ENCODE data around the gene F10.

F10 gene

GRCh38 chr13:113176822-113177221, 54.2 kb downstream of the F10 start:
- Histone ChIP-seq H3K36me3 (ENCODE audit: insufficient read depth, low read length) (peaks cover 16% of the 10 kb centered on the region), H3K9me3 (ENCODE audit: control insufficient read depth, insufficient read depth, low read length) (no peaks in the 10 kb centered on the region), H3K4me1 (ENCODE audit: insufficient read depth, low read length) (peaks cover 14% of the 10 kb centered on the region), H3K9ac (ENCODE audit: low read depth, low read length) (no peak overlapping the region)

GRCh38 chr13:113178070-113178895, 55.7 kb downstream of the F10 start:
- peaks cover 18% of the 10 kb centered on the region for H3K36me3 ChIP-seq (ENCODE audit: insufficient read depth, low read length)
- peaks cover 14% of the 10 kb centered on the region for H3K4me1 ChIP-seq (ENCODE audit: insufficient read depth, low read length)
- no peaks in the 10 kb centered on the region for H3K9me3 ChIP-seq (ENCODE audit: control insufficient read depth, insufficient read depth, low read length)
- no peak overlapping the region for H3K9ac ChIP-seq (ENCODE audit: low read depth, low read length)

GRCh38 chr13:113178896-113179167, 56.2 kb downstream of the F10 start:
- H3K9ac ChIP-seq (ENCODE audit: low read depth, low read length), result no peak overlapping the region
- peaks cover 14% of the 10 kb centered on the region for H3K4me1 ChIP-seq (ENCODE audit: insufficient read depth, low read length)
- H3K9me3 ChIP-seq (ENCODE audit: control insufficient read depth, insufficient read depth, low read length), result no peaks in the 10 kb centered on the region
- H3K36me3 ChIP-seq (ENCODE audit: insufficient read depth, low read length), result peaks cover 20% of the 10 kb centered on the region

- Histone ChIP-seq H3K9ac (ENCODE audit: low read depth, low read length) (no peak overlapping the region), H3K9me3 (ENCODE audit: control insufficient read depth, insufficient read depth, low read length) (no peaks in the 10 kb centered on the region), H3K36me3 (ENCODE audit: insufficient read depth, low read length) (peaks cover 24% of the 10 kb centered on the region), H3K4me1 (ENCODE audit: insufficient read depth, low read length) (peaks cover 14% of the 10 kb centered on the region)
Measured at GRCh38 chr13:113179374-113180230, 57.0 kb downstream of the F10 start.

- Histone ChIP-seq H3K9ac (ENCODE audit: low read depth, low read length) (no peak overlapping the region), H3K9me3 (ENCODE audit: control insufficient read depth, insufficient read depth, low read length) (no peaks in the 10 kb centered on the region), H3K4me1 (ENCODE audit: insufficient read depth, low read length) (peaks cover 14% of the 10 kb centered on the region), H3K36me3 (ENCODE audit: insufficient read depth, low read length) (peaks cover 31% of the 10 kb centered on the region)
Measured at GRCh38 chr13:113182046-113182445, 59.4 kb downstream of the F10 start.

- H3K9me3 ChIP-seq (ENCODE audit: control insufficient read depth, insufficient read depth, low read length), result no peaks in the 10 kb centered on the region
- peaks cover 11% of the 10 kb centered on the region; the same call in 1 of the 2 replicates for H3K4me1 ChIP-seq (ENCODE audit: insufficient read depth, low read length)
- H3K9ac ChIP-seq (ENCODE audit: low read depth, low read length), result no peak overlapping the region
- peaks cover 29% of the 10 kb centered on the region for H3K36me3 ChIP-seq (ENCODE audit: insufficient read depth, low read length)
Measured at GRCh38 chr13:113183450-113184129, 61.0 kb downstream of the F10 start.

GRCh38 chr13:113184568-113185440, 62.2 kb downstream of the F10 start:
- Histone ChIP-seq H3K9ac (ENCODE audit: low read depth, low read length) (no peak overlapping the region), H3K4me1 (ENCODE audit: insufficient read depth, low read length) (peaks cover 3% of the 10 kb centered on the region; the same call in 1 of the 2 replicates), H3K9me3 (ENCODE audit: control insufficient read depth, insufficient read depth, low read length) (no peaks in the 10 kb centered on the region), H3K36me3 (ENCODE audit: insufficient read depth, low read length) (peaks cover 29% of the 10 kb centered on the region)

GRCh38 chr13:113186061-113186900, 63.7 kb downstream of the F10 start:
- Histone ChIP-seq H3K9ac (ENCODE audit: low read depth, low read length) (no peak overlapping the region), H3K36me3 (ENCODE audit: insufficient read depth, low read length) (peaks cover 22% of the 10 kb centered on the region; the same call in 1 of the 2 replicates), H3K9me3 (ENCODE audit: control insufficient read depth, insufficient read depth, low read length) (no peaks in the 10 kb centered on the region), H3K4me1 (ENCODE audit: insufficient read depth, low read length) (no peaks in the 10 kb centered on the region)

GRCh38 chr13:113187263-113187669, 64.7 kb downstream of the F10 start:
- Histone ChIP-seq H3K9me3 (ENCODE audit: control insufficient read depth, insufficient read depth, low read length) (no peaks in the 10 kb centered on the region), H3K36me3 (ENCODE audit: insufficient read depth, low read length) (peaks cover 22% of the 10 kb centered on the region; the same call in 1 of the 2 replicates), H3K4me1 (ENCODE audit: insufficient read depth, low read length) (no peaks in the 10 kb centered on the region), H3K9ac (ENCODE audit: low read depth, low read length) (no peak overlapping the region)

GRCh38 chr13:113187883-113188665, 65.5 kb downstream of the F10 start:
- Histone ChIP-seq H3K36me3 (ENCODE audit: insufficient read depth, low read length) (peaks cover 20% of the 10 kb centered on the region; the same call in 1 of the 2 replicates), H3K4me1 (ENCODE audit: insufficient read depth, low read length) (no peaks in the 10 kb centered on the region)

GRCh38 chr13:113190181-113190580, 67.6 kb downstream of the F10 start:
- Histone ChIP-seq H3K36me3 (ENCODE audit: insufficient read depth, low read length) (peaks cover 15% of the 10 kb centered on the region; the same call in 1 of the 2 replicates), H3K4me1 (ENCODE audit: insufficient read depth, low read length) (no peaks in the 10 kb centered on the region), H3K9me3 (ENCODE audit: control insufficient read depth, insufficient read depth, low read length) (no peaks in the 10 kb centered on the region), H3K9ac (ENCODE audit: low read depth, low read length) (no peak overlapping the region)

More at GRCh38 chr13:113187883-113188665, 65.5 kb downstream of the F10 start:
- no peaks in the 10 kb centered on the region for H3K9me3 ChIP-seq (ENCODE audit: control insufficient read depth, insufficient read depth, low read length)
- no peak overlapping the region for H3K9ac ChIP-seq (ENCODE audit: low read depth, low read length)

- H3K9ac ChIP-seq (ENCODE audit: low read depth, low read length), result no peak overlapping the region
- H3K4me1 ChIP-seq (ENCODE audit: insufficient read depth, low read length), result no peaks in the 10 kb centered on the region
- H3K9me3 ChIP-seq (ENCODE audit: control insufficient read depth, insufficient read depth, low read length), result no peaks in the 10 kb centered on the region
- peaks cover 9% of the 10 kb centered on the region; the same call in 1 of the 2 replicates for H3K36me3 ChIP-seq (ENCODE audit: insufficient read depth, low read length)
Measured at GRCh38 chr13:113192279-113192678, 69.7 kb downstream of the F10 start.

All from ES-I3 (cell line).